GM23338 (cell line): ENCODE measurements around the gene IMPG1. TPM values are rescaled to one million over a fixed set of nuclear protein-coding genes. Genes with fewer than 3 reads are reported as not detected.

Source experiments
- ATAC-seq: fragments of 200-7000 bp; cut with Tn5 transposase; 3 replicates; pipeline ENCODE4 v1.9.1; 2020
- DNase-seq: peaks from one replicate; pipeline ENCODE4 v3.0.0-alpha.2; 2015; ENCODE audit warnings: low spot score
- H2AFZ ChIP-seq: fragments of 200-600 bp; sonication (generic); 2 replicates; pipeline ENCODE4 v1.8.0; 2016; ENCODE audit warnings: antibody characterized with exemption, mild to moderate bottlenecking, moderate library complexity
- H3F3A ChIP-seq: fragments of 200-600 bp; sonication (generic); replicated peaks from 2 replicates; pipeline ENCODE4 v1.8.0; 2017; ENCODE audit warnings: antibody characterized with exemption, mixed run types, low read depth
- H3K27ac ChIP-seq: fragments of 200-600 bp; sonication (generic); 2 replicates; pipeline ENCODE4 v1.6.1; 2016; ENCODE audit warnings: low read depth
- H3K27me3 ChIP-seq: fragments of 200-600 bp; sonication (generic); 2 replicates; pipeline ENCODE4 v1.8.0; 2016; ENCODE audit warnings: mild to moderate bottlenecking, mixed run types, moderate library complexity; ENCODE audit not compliant: insufficient read depth
- H3K36me3 ChIP-seq: fragments of 200-600 bp; sonication (generic); 2 replicates; pipeline ENCODE4 v1.8.0; 2016; ENCODE audit warnings: mild to moderate bottlenecking; ENCODE audit not compliant: insufficient read depth
- H3K4me1 ChIP-seq: fragments of 200-600 bp; sonication (generic); 2 replicates; pipeline ENCODE4 v1.8.0; 2016; ENCODE audit warnings: mild to moderate bottlenecking, moderate library complexity; ENCODE audit not compliant: insufficient read depth
- H3K4me2 ChIP-seq: fragments of 200-600 bp; sonication (generic); 2 replicates; pipeline ENCODE4 v1.7.1; 2017; ENCODE audit warnings: mixed run types
- H3K4me3 ChIP-seq: fragments of 200-600 bp; sonication (generic); 2 replicates; pipeline ENCODE4 v1.6.1; 2016; ENCODE audit warnings: mixed run types
- H3K79me2 ChIP-seq: fragments of 200-600 bp; sonication (generic); replicated peaks from 2 replicates; pipeline ENCODE4 v1.8.0; 2017; ENCODE audit warnings: mild to moderate bottlenecking; ENCODE audit not compliant: insufficient read depth
- H3K9me2 ChIP-seq: fragments of 200-600 bp; sonication (generic); 2 replicates; pipeline ENCODE4 v1.8.0; 2017; ENCODE audit not compliant: insufficient read depth
- H4K20me1 ChIP-seq: fragments of 200-600 bp; sonication (generic); replicated peaks from 2 replicates; pipeline ENCODE4 v1.8.0; 2017; ENCODE audit warnings: mild to moderate bottlenecking; ENCODE audit not compliant: insufficient read depth
- H3K27ac Mint-ChIP-seq: 2 replicates; pipeline ENCODE4 v1.8.0; 2020; ENCODE audit warnings: inconsistent platforms, mild to moderate bottlenecking, moderate library complexity, mixed read lengths
- H3K27me3 Mint-ChIP-seq: 3 replicates; pipeline ENCODE4 v1.8.0; 2022; ENCODE audit warnings: low read depth, mild to moderate bottlenecking, moderate library complexity, mixed read lengths, inconsistent platforms; ENCODE audit not compliant: insufficient read depth, poor library complexity
- H3K36me3 Mint-ChIP-seq: 3 replicates; pipeline ENCODE4 v1.8.0; 2021; ENCODE audit warnings: low read depth, mild to moderate bottlenecking, inconsistent platforms, moderate library complexity, mixed read lengths
- H3K4me1 Mint-ChIP-seq: 3 replicates; pipeline ENCODE4 v1.8.0; 2020; ENCODE audit warnings: mild to moderate bottlenecking, inconsistent platforms, mixed read lengths
- H3K4me3 Mint-ChIP-seq: 3 replicates; pipeline ENCODE4 v1.8.0; 2021; ENCODE audit warnings: moderate library complexity, mild to moderate bottlenecking, inconsistent platforms, mixed read lengths
- H3K9me3 Mint-ChIP-seq: 3 replicates; pipeline ENCODE4 v1.8.0; 2020; ENCODE audit warnings: moderate library complexity, mild to moderate bottlenecking, inconsistent platforms, mixed read lengths
- CREB1 ChIP-seq: fragments of 250-450 bp; sonication (Bioruptor Pico); IDR thresholded peaks from 2 replicates; pipeline ENCODE4 v1.5.0; 2020; ENCODE audit warnings: low read depth, mild to moderate bottlenecking, moderate library complexity
- CTCF ChIP-seq, 2 experiments: fragments of 200-600 bp in 1 of 2; sonication (generic) in 1 of 2; conservative IDR thresholded peaks; 2 replicates each; pipeline versions ENCODE4 v1.5.1 to v1.6.1; 2016 to 2017; ENCODE audit warnings: antibody characterized with exemption in 2 of 2, low read depth in 2 of 2, mild to moderate bottlenecking in 2 of 2, moderate library complexity in 1 of 2
- ETS1 ChIP-seq: IDR thresholded peaks from 2 replicates; pipeline ENCODE4 v1.6.1; 2016; ENCODE audit warnings: antibody characterized with exemption
- JUNB ChIP-seq: IDR thresholded peaks from one replicate; pipeline ENCODE4 v1.6.1; 2016; ENCODE audit warnings: antibody characterized with exemption; ENCODE audit not compliant: unreplicated experiment
- NANOG ChIP-seq: IDR thresholded peaks from 2 replicates; pipeline ENCODE4 v1.6.1; 2016; ENCODE audit warnings: antibody characterized with exemption, borderline replicate concordance
- REST ChIP-seq: IDR thresholded peaks from one replicate; pipeline ENCODE4 v1.6.1; 2018; ENCODE audit warnings: antibody characterized with exemption; ENCODE audit not compliant: unreplicated experiment
- STAT1 ChIP-seq: IDR thresholded peaks from one replicate; pipeline ENCODE4 v1.6.1; 2016; ENCODE audit warnings: antibody characterized with exemption; ENCODE audit not compliant: unreplicated experiment
- ZNF331 ChIP-seq: fragments of 250-450 bp; sonication (Bioruptor Pico); IDR thresholded peaks from 2 replicates; pipeline ENCODE4 v1.5.0; 2020; ENCODE audit warnings: low read depth, mild to moderate bottlenecking, moderate library complexity
- polyA plus RNA-seq: library from polyadenylated mRNA; unstranded; fragments of >200 nt; fragmentation: Nextera tagmentation; extraction: Ambion mirVana; gene quantifications from 2 replicates; pipeline ENCODE4 v1.2.1, GENCODE V29; 2016
- total RNA-seq: library from RNA; depleted of rRNA; stranded (reverse); fragments of >200 nt; shearing (Covaris generic); gene quantifications from 2 replicates; pipeline ENCODE4 v1.2.3, GENCODE V29; 2014

The IMPG1 gene
- total and polyA plus RNA-seq, 2 experiments from 2014 or later = not detected

- Histone ChIP-seq H3K27ac (no peak overlapping the region), H3K36me3 (no peaks in the 10 kb centered on the region), H3K9me2 (no peaks in the 10 kb centered on the region), H3K4me1 (no peaks in the 10 kb centered on the region), H3K4me3 (no peak overlapping the region), H3K27me3 (no peaks in the 10 kb centered on the region), H3F3A (no peaks in the 10 kb centered on the region), H3K79me2 (no peaks in the 10 kb centered on the region), H4K20me1 (no peaks in the 10 kb centered on the region), H3K4me2 (no peak overlapping the region), H2AFZ (no peak overlapping the region)
- no peaks in the 10 kb centered on the region for H3K27me3 Mint-ChIP-seq
- no peaks in the 10 kb centered on the region for H3K36me3 Mint-ChIP-seq
- DNase-seq (no peak), ATAC-seq (no peak)
- H3K4me1 Mint-ChIP-seq = no peaks in the 10 kb centered on the region
- no peaks in the 10 kb centered on the region; the same call in 2 of the 3 replicates for H3K9me3 Mint-ChIP-seq
- H3K27ac Mint-ChIP-seq = no peak overlapping the region
- TF ChIP-seq JUNB (no peak), REST (no peak), ETS1 (no peak), ZNF331 (CRISPR knock-in tag) (no peak)
- H3K4me3 Mint-ChIP-seq = no peak overlapping the region
Observed at GRCh38 chr6:76073281-76073680, 819 bp upstream of the IMPG1 start.

GRCh38 chr6:76057469-76057868, 15.0 kb downstream of the IMPG1 start:
- no peak for DNase-seq
- H3K27me3 Mint-ChIP-seq = no peaks in the 10 kb centered on the region
- H3K4me1 Mint-ChIP-seq = peaks cover 1% of the 10 kb centered on the region; the same call in 1 of the 3 replicates
- TF ChIP-seq ZNF331 (CRISPR knock-in tag) (no peak), NANOG (no peak), STAT1 (no peak), CTCF (conservative IDR thresholded peaks at IDR 0.05; ENCODE audit: low read depth in 2 of 2) (no peak), CREB1 (no peak), REST (no peak)

More at GRCh38 chr6:76057469-76057868, 15.0 kb downstream of the IMPG1 start:
- H3K4me2 ChIP-seq = no peak overlapping the region
- no peaks in the 10 kb centered on the region for H3K27me3 ChIP-seq
- H3K4me1 ChIP-seq = 0 out of 2 replicates have a peak, but pooled peaks cover under 1% of the 10 kb centered on the region
- no peak overlapping the region for H3K4me3 Mint-ChIP-seq
- no peak overlapping the region for H3K27ac Mint-ChIP-seq
- H3K27ac ChIP-seq = no peak overlapping the region
- no peaks in the 10 kb centered on the region for H4K20me1 ChIP-seq
- no peak for ATAC-seq
- H3K4me3 ChIP-seq = no peak overlapping the region
- H3K79me2 ChIP-seq = no peaks in the 10 kb centered on the region
- H3K9me2 ChIP-seq = no peaks in the 10 kb centered on the region
- H3K36me3 Mint-ChIP-seq = no peaks in the 10 kb centered on the region
- no peaks in the 10 kb centered on the region for H3K9me3 Mint-ChIP-seq
- no peaks in the 10 kb centered on the region for H3K36me3 ChIP-seq
- H2AFZ ChIP-seq = no peak overlapping the region
- H3F3A ChIP-seq = no peaks in the 10 kb centered on the region
